Activated effector memory CD4-positive, alpha-beta T cell treated with Interleukin-2 at 50 U/mL for 16 hours (primary cell): ENCODE data around the gene NPSR1.
"Not testable (repeated sequence)": the region's sequence is repeated elsewhere in the genome, so short reads cannot be mapped to it uniquely, and the experiment has no call there.

ENCODE experiments used
- DNase-seq: peaks from one replicate; pipeline ENCODE4 v3.0.0-alpha.2; 2020

The NPSR1 gene

DNA sequence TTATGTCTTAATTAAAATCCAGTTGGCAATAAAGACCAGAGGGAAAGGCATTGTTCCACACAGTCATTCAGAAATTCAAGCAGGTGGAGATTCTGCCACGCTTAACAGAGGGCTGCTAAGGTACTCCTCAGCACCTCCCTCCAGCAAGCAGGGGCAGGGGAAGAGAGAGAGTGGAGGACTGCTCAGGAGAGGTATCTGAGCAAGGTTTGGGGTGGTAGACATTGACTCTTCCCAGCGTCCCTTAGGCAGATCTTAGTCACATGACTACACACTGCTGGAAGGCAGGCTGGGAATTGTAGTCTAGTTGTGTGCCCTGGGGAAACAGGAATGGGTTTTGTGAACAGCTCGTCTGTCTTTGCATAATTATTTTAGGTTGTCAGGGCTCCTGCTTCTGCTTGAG, 181.6 kb downstream of the NPSR1 start:
- no peak for DNase-seq

GRCh38 chr7:34840176-34840785, 182.3 kb downstream of the NPSR1 start:
- DNase-seq, result no peak

- no peak for DNase-seq
Observed at GRCh38 chr7:34841326-34841725, 183.3 kb downstream of the NPSR1 start.

DNA sequence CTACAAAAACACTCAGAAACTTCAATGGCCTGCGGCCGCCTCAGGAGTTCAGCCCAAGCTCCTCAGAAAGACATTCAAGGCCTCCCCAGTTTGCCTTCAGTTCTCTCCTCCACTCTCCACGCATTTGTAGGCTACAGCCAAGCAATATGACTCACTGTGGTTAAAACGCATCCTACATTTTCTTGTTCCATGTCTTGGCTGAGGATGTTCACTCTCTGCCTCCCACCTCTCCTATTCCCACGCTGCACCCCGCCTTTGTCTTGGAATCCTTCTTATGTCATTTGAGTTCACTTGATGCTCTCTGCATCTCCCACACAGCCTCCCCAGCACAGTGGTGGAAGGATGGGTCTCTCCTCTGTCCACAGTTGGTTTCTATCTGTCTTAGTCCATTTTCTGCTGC, 184.8 kb downstream of the NPSR1 start:
- DNase-seq, result no peak

- DNase-seq, result no peak
Observed at GRCh38 chr7:34844406-34844805, 186.4 kb downstream of the NPSR1 start.

- no peak for DNase-seq
Observed at GRCh38 chr7:34844936-34845665, 187.1 kb downstream of the NPSR1 start.

DNA sequence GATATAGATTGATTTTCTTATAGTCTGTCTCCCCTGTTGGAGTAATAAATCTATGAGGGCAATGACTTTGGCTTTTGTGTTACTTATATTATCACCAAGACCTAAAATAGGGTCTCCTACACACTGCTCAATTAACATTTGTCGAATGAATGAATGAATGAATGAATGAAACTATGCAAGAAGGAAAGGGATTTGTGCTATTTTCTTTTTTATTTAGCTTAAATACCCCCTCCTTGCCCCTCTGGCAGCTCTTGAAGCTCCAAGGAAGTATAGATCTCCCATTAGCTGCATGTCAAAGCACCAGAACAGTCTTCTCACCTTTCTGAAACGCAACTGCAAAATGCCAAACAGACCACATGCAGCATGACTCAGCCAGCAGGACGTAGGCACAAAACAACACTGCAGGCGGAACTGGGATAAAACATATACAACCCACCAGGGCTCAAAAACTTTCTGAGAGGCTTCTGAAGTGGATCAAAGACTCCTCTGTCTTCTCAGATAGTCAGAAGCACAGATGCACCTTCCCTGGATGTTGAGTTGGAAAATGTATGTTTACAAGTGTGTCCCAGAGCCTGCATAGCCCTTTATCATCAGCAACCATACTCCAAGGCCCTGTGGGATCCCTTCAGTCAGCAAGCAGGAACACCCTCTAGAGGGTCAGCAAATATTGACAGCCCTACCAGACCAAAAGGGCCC, 187.8 kb downstream of the NPSR1 start:
- DNase-seq, result no peak

GRCh38 chr7:34846976-34847375, 189.0 kb downstream of the NPSR1 start:
- no peak for DNase-seq

GRCh38 chr7:34848670-34849069, 190.7 kb downstream of the NPSR1 start:
- DNase-seq, result no peak

- no peak for DNase-seq
Observed at GRCh38 chr7:34849163-34849960, 191.3 kb downstream of the NPSR1 start.

GRCh38 chr7:34849986-34850385, 192.0 kb downstream of the NPSR1 start:
- DNase-seq, result no peak

DNA sequence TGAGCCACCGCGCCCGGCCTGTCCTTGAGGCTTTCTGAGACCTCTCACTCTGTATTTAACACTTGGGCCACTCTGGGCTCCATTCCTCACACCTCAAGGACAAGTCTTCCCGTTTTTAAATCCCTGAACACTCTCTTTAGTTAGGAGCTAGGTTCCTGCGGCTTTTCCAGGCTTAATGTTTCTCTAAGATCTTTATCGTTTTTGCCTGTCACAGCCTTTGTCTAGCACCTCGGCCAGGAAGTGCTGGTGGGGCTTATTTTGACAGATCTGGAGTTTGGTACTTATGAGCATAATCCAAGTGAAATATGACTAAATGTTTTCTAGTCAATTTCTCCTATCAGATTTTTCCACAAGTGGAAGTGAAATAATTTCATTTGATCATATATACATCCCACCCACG, 192.7 kb downstream of the NPSR1 start:
- DNase-seq, result no peak

- no peak for DNase-seq
Observed at GRCh38 chr7:34851431-34851830, 193.4 kb downstream of the NPSR1 start.

- not testable (repeated sequence) for DNase-seq
Observed at GRCh38 chr7:34858444-34858843, 200.4 kb downstream of the NPSR1 start.

DNA sequence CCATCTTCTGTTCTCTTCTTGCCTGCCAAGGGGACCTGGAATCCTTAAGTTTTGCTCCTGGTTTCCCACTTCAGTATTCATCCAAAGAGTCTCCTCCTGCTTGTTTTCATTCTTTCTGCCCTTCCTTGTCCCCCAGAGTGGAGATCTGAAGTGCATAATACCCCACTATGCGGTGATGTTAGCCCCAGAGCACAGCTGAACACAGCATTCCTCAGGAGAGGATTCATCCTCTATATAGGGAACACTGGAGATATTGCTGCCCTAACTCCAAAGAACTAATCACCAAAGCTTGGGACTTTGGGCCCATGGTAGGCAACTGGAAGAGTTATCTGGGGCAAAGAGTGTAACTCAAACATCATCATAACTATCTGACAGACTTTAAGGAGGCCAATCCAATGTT, 201.3 kb downstream of the NPSR1 start:
- not testable (repeated sequence) for DNase-seq

GRCh38 chr7:34866222-34866621, 208.2 kb downstream of the NPSR1 start:
- not testable (repeated sequence) for DNase-seq

DNA sequence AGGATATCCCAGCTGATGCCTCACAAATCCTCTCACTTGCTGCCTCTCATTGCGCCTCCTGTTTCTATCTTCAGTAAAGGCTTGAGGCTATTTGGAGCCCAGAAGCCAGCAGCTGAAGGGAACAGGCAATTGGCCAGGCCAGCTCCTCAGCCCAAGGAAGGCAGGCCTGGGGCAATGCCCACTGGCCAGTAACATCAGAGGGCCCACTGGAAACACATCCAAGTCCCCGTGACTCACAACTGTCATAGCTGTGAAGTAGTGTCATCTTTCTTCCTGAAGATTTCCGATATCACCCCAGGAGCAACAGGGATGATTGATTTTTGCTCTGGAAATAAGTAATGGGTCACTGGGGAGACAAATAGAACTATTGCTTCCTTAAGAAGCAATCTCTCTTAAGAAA, 209.3 kb downstream of the NPSR1 start:
- DNase-seq, result not testable (repeated sequence)

- not testable (repeated sequence) for DNase-seq
Observed at GRCh38 chr7:34868602-34869001, 210.6 kb downstream of the NPSR1 start.

DNA sequence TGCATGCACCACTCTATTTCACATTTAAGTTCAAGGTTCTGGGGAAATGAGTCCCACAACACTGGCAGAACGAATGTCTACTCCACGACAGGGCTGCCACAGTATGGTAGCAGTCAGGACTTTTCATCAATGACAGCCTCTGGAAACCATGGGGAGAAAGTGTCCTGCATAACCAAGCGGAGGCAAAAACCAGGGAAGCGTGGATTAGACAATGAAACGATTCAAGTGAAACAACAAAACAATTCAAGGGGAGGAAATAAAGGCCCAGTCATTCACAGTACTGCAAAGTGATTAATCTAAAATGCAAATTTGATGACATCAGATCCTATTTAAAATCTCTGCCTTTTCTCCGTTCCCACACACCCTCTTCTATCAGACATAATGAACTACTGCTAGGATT, 211.0 kb downstream of the NPSR1 start:
- DNase-seq, result no peak

GRCh38 chr7:34870041-34870440, 212.0 kb downstream of the NPSR1 start:
- DNase-seq, result not testable (repeated sequence)

GRCh38 chr7:34874329-34874728, 216.3 kb downstream of the NPSR1 start:
- not testable (repeated sequence) for DNase-seq

DNA sequence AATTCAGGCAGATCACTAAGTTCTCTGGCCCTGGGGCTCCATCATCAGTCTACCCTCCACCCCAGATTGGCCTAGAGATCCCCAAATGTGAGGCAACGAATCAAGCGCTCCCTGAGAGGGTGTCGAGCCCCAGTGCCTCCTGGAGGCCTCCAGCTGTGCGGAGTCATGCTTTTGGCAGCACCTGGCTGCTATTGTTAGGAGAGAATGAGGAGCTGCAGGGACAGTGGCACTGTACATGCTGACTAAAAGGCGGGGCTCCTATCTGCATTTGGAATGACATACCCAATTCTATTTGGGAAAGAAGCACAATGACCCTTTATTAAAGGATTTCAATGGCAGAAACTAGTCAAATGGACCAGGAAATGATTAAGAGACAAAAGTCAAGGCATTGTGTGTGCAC, 217.5 kb downstream of the NPSR1 start:
- no peak for DNase-seq
